ENCODE data around the gene RRP8. TPM values are rescaled to one million over a fixed set of nuclear protein-coding genes. Genes with fewer than 3 reads are reported as not detected.

The RRP8 gene
- 7.7 and 10.1 TPM in 2 replicates for total RNA-seq

GRCh38 chr11:6603287-6604080, at the start of gene RRP8, which contains the start of gene ILK:
TSS of gene RRP8 (minus strand) at chr11:6603616. CDS start at chr11:6603502, 114 bp downstream.
TSS of gene ILK (plus strand) at chr11:6603774. CDS start at chr11:6604272, 498 bp downstream.

GRCh38 chr11:6619004-6619745, 15.8 kb upstream of the RRP8 start, which contains the start of gene TPP1:
TSS of gene TPP1 (minus strand) at chr11:6619422. CDS start at chr11:6619400, 22 bp downstream.

GRCh38 chr11:6612213-6613041, 9.0 kb upstream of the RRP8 start, which contains the start of gene TAF10:
TSS of gene TAF10 (minus strand) at chr11:6612216. CDS start at chr11:6612189, 27 bp downstream.

Other genes starting within 250 kb of the RRP8 start
- gene SMPD1, start 213.1 kb downstream of the RRP8 start, total RNA-seq = 27.9 and 35.1 TPM in 2 replicates
- 45.8 and 46.4 TPM in 2 replicates for gene APBB1, start 184.5 kb downstream of the RRP8 start, total RNA-seq
- gene HPX, start 162.6 kb downstream of the RRP8 start, total RNA-seq = 0.43 and 0.46 TPM in 2 replicates
- 12.2 and 18.2 TPM in 2 replicates for gene TRIM3, start 129.7 kb downstream of the RRP8 start, total RNA-seq
- gene ARFIP2, start 122.3 kb downstream of the RRP8 start, total RNA-seq = 59.4 and 60.3 TPM in 2 replicates
- gene TIMM10B, start 122.1 kb downstream of the RRP8 start, total RNA-seq = 33.6 and 38.2 TPM in 2 replicates
- gene DNHD1, start 106.3 kb downstream of the RRP8 start, total RNA-seq = 5.3 and 8.0 TPM in 2 replicates
- gene ILK, start 158 bp upstream of the RRP8 start, total RNA-seq = 144 and 175 TPM in 2 replicates
- 80.7 and 97.0 TPM in 2 replicates for gene TAF10, start 8.6 kb upstream of the RRP8 start, total RNA-seq
- gene TPP1, start 15.8 kb upstream of the RRP8 start, total RNA-seq = 42.2 and 101 TPM in 2 replicates
- 2.0 and 5.2 TPM in 2 replicates for gene DCHS1, start 52.2 kb upstream of the RRP8 start, total RNA-seq
- gene MRPL17, start 79.7 kb upstream of the RRP8 start, total RNA-seq = 54.6 and 61.5 TPM in 2 replicates
- under 0.01 TPM in 2 replicates for gene OR2AG2, start 168.4 kb upstream of the RRP8 start, total RNA-seq
- gene OR2AG1, start 179.4 kb upstream of the RRP8 start, total RNA-seq = not detected in 2 replicates
- gene OR6A2, start 196.1 kb upstream of the RRP8 start, total RNA-seq = 0.14 and 0.37 TPM in 2 replicates
- gene OR10A5, start 242.1 kb upstream of the RRP8 start, total RNA-seq = not detected in 2 replicates

Data from smooth muscle cell of bladder (primary cell).